Thyroid gland (tissue), 4 donors: ENCODE results near the gene VOPP1.

Source experiments
- POLR2A ChIP-seq, 2 donors: fragments of 450-650 bp; IDR thresholded peaks; one replicate each; pipeline ENCODE4 v1.6.1; 2017; ENCODE audit warnings: antibody characterized with exemption in 2 of 2, mild to moderate bottlenecking in 2 of 2, moderate library complexity in 1 of 2
- TF ChIP-seq, protein P1 (sequence below), 6 experiments: fragments of 200-600 bp in 3 of 6; fragments of 450-650 bp in 3 of 6; sonication (generic) in 3 of 6; IDR thresholded peaks; one replicate each; pipeline ENCODE4 v1.5.1; 2016 to 2019; ENCODE audit warnings: antibody characterized with exemption in 6 of 6, mild to moderate bottlenecking in 2 of 6, inconsistent platforms in 1 of 6, moderate library complexity in 1 of 6

DNA sequence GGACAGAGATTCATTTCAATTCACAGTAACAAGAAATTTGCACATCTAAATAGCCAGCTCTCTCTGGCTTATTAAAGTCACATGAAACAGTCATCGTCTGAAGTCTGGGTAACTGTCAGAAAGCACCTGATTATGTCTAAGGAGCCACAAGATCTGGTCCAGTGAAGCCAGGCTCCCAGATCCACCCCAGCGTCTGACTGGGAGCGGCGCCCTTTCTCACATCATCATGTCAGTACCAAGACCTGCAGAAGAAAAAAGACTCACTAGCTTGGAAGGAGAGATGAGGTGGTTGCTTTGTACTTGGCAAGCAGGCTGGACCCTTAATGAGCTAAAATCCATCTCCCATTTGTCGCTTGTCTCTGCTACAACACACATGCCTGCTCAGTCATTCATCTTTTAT, 58.4 kb downstream of the VOPP1 start:
- TF ChIP-seq, protein P1, sequence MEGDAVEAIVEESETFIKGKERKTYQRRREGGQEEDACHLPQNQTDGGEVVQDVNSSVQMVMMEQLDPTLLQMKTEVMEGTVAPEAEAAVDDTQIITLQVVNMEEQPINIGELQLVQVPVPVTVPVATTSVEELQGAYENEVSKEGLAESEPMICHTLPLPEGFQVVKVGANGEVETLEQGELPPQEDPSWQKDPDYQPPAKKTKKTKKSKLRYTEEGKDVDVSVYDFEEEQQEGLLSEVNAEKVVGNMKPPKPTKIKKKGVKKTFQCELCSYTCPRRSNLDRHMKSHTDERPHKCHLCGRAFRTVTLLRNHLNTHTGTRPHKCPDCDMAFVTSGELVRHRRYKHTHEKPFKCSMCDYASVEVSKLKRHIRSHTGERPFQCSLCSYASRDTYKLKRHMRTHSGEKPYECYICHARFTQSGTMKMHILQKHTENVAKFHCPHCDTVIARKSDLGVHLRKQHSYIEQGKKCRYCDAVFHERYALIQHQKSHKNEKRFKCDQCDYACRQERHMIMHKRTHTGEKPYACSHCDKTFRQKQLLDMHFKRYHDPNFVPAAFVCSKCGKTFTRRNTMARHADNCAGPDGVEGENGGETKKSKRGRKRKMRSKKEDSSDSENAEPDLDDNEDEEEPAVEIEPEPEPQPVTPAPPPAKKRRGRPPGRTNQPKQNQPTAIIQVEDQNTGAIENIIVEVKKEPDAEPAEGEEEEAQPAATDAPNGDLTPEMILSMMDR (IDR thresholded peaks at IDR 0.05): no peak
- no peak for TF ChIP-seq POLR2A (IDR thresholded peaks at IDR 0.05)
